ENCODE data around the gene NRP1. TPM values are rescaled to one million over a fixed set of nuclear protein-coding genes. Genes with fewer than 3 reads are reported as not detected.

The NRP1 gene
- total RNA-seq, 1 experiment from 2014 or later: 18.1 TPM

- DNase-seq (ENCODE audit: low read depth): no peak
- in situ Hi-C loops (cut with HindIII; ENCODE audit: low pct_unique_long_range_greater_than_20kb, low sequenced_read_pairs): no loop called here
These were observed 122.3 kb downstream of the NRP1 start for GRCh38 chr10:33212061-33212748.

- no peak for DNase-seq (ENCODE audit: low read depth)
- in situ Hi-C loops (cut with HindIII; ENCODE audit: low pct_unique_long_range_greater_than_20kb, low sequenced_read_pairs): no loop called here
These were observed 123.2 kb downstream of the NRP1 start for GRCh38 chr10:33211106-33211878.

GRCh38 chr10:33209802-33210201 lies 124.7 kb downstream of the NRP1 start:
- no peak for DNase-seq (ENCODE audit: low read depth)
- in situ Hi-C loops (cut with HindIII; ENCODE audit: low pct_unique_long_range_greater_than_20kb, low sequenced_read_pairs): no loop called here

GRCh38 chr10:33208166-33208565 lies 126.3 kb downstream of the NRP1 start:
- DNase-seq (ENCODE audit: low read depth): no peak
- in situ Hi-C loops (cut with HindIII; ENCODE audit: low pct_unique_long_range_greater_than_20kb, low sequenced_read_pairs): no loop called here

- DNase-seq (ENCODE audit: low read depth): peak; percentile 30
- in situ Hi-C loops (cut with HindIII; ENCODE audit: low pct_unique_long_range_greater_than_20kb, low sequenced_read_pairs): no loop called here
These were observed 130.4 kb downstream of the NRP1 start for GRCh38 chr10:33204031-33204430.

GRCh38 chr10:33201971-33202370 lies 132.5 kb downstream of the NRP1 start:
- no peak for DNase-seq (ENCODE audit: low read depth)
- in situ Hi-C loops (cut with HindIII; ENCODE audit: low pct_unique_long_range_greater_than_20kb, low sequenced_read_pairs): no loop called here

GRCh38 chr10:33201056-33201780 lies 133.2 kb downstream of the NRP1 start:
- in situ Hi-C loops (cut with HindIII; ENCODE audit: low pct_unique_long_range_greater_than_20kb, low sequenced_read_pairs): no loop called here

GRCh38 chr10:33199731-33200232 lies 134.7 kb downstream of the NRP1 start:
- DNase-seq (ENCODE audit: low read depth): no peak
- in situ Hi-C loops (cut with HindIII; ENCODE audit: low pct_unique_long_range_greater_than_20kb, low sequenced_read_pairs): no loop called here

More at GRCh38 chr10:33201056-33201780, 133.2 kb downstream of the NRP1 start:
- DNase-seq (ENCODE audit: low read depth): no peak

- in situ Hi-C loops (cut with HindIII; ENCODE audit: low pct_unique_long_range_greater_than_20kb, low sequenced_read_pairs): no loop called here
- no peak for DNase-seq (ENCODE audit: low read depth)
These were observed 135.9 kb downstream of the NRP1 start for GRCh38 chr10:33198610-33199009.

GRCh38 chr10:33196710-33197491 lies 137.6 kb downstream of the NRP1 start:
- DNase-seq (ENCODE audit: low read depth): peak; percentile 99
- in situ Hi-C loops (cut with HindIII; ENCODE audit: low pct_unique_long_range_greater_than_20kb, low sequenced_read_pairs): no loop called here

- in situ Hi-C loops (cut with HindIII; ENCODE audit: low pct_unique_long_range_greater_than_20kb, low sequenced_read_pairs): no loop called here
- DNase-seq (ENCODE audit: low read depth): no peak
These were observed 138.1 kb downstream of the NRP1 start for GRCh38 chr10:33196377-33196706.

GRCh38 chr10:33195608-33196376 lies 138.7 kb downstream of the NRP1 start:
- DNase-seq (ENCODE audit: low read depth): no peak
- in situ Hi-C loops (cut with HindIII; ENCODE audit: low pct_unique_long_range_greater_than_20kb, low sequenced_read_pairs): no loop called here

- in situ Hi-C loops (cut with HindIII; ENCODE audit: low pct_unique_long_range_greater_than_20kb, low sequenced_read_pairs): no loop called here
- peak; percentile 56 for DNase-seq (ENCODE audit: low read depth)
These were observed 140.6 kb downstream of the NRP1 start for GRCh38 chr10:33193701-33194521.

- peak; percentile 83 for DNase-seq (ENCODE audit: low read depth)
- in situ Hi-C loops (cut with HindIII; ENCODE audit: low pct_unique_long_range_greater_than_20kb, low sequenced_read_pairs): no loop called here
These were observed 141.3 kb downstream of the NRP1 start for GRCh38 chr10:33193057-33193700.

GRCh38 chr10:33192190-33192589 lies 142.3 kb downstream of the NRP1 start:
- in situ Hi-C loops (cut with HindIII; ENCODE audit: low pct_unique_long_range_greater_than_20kb, low sequenced_read_pairs): no loop called here
- no peak for DNase-seq (ENCODE audit: low read depth)

- in situ Hi-C loops (cut with HindIII; ENCODE audit: low pct_unique_long_range_greater_than_20kb, low sequenced_read_pairs): no loop called here
- no peak for DNase-seq (ENCODE audit: low read depth)
These were observed 144.1 kb downstream of the NRP1 start for GRCh38 chr10:33190406-33190805.

All from Caki2 (cell line).